AG10803 (cell line): ENCODE data around the gene SPATA17.

Source experiments
- DNase-seq: peaks from one replicate; pipeline ENCODE4 v3.0.0; 2010; ENCODE audit warnings: low read depth
- H3K4me3 ChIP-seq: 2 replicates; pipeline ENCODE4 v1.5.1; 2011; ENCODE audit warnings: mild to moderate bottlenecking, low read length, control low read depth
- TF ChIP-seq, protein P1 (sequence below): conservative IDR thresholded peaks from 2 replicates; pipeline ENCODE4 v1.5.1; 2011; ENCODE audit warnings: mild to moderate bottlenecking, low read length, control low read depth, inconsistent platforms

Gene SPATA17

GRCh38 chr1:217839161-217839560, 208.0 kb downstream of the SPATA17 start:
- TF ChIP-seq, protein P1, sequence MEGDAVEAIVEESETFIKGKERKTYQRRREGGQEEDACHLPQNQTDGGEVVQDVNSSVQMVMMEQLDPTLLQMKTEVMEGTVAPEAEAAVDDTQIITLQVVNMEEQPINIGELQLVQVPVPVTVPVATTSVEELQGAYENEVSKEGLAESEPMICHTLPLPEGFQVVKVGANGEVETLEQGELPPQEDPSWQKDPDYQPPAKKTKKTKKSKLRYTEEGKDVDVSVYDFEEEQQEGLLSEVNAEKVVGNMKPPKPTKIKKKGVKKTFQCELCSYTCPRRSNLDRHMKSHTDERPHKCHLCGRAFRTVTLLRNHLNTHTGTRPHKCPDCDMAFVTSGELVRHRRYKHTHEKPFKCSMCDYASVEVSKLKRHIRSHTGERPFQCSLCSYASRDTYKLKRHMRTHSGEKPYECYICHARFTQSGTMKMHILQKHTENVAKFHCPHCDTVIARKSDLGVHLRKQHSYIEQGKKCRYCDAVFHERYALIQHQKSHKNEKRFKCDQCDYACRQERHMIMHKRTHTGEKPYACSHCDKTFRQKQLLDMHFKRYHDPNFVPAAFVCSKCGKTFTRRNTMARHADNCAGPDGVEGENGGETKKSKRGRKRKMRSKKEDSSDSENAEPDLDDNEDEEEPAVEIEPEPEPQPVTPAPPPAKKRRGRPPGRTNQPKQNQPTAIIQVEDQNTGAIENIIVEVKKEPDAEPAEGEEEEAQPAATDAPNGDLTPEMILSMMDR, result no peak
- DNase-seq, result no peak
- no peak overlapping the region for H3K4me3 ChIP-seq

DNA sequence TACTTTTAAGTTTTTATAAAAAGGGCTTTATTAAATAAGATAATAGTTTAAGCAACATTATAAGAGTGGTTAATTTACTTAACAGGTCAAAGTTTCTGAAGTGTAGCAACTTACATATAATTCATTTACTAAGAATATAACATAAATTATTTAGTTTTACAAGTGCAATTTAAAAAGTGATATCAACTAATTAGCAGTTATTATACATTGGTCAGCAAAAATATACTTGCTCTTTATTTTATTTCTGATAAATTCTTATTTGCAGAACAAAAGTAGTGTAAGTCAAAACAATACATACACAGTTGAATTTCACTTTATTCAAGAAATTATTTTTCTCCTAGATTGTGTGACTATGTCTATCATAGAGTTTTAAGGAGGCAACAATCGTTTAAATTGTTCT, 215.6 kb downstream of the SPATA17 start:
- no peak overlapping the region for H3K4me3 ChIP-seq
- TF ChIP-seq, protein P1, result no peak
- DNase-seq, result no peak

DNA sequence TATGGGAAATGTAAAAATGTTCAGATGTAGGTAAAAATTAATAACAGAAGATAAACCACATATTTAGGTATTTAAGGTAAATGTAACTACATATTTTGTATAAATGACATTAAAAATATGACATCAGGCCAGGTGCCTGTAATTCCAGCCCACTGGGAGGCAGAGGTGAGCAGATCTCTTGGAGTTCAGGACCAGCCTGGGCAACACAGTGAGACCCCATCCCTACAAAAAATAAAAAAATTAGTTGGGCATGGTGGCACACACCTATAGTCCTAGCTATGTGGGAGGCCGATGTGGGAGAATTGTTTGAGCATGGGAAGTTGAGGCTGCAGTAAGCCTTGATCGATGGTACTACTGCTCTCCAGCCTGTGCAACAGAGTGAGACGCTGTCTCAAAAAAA, 216.5 kb downstream of the SPATA17 start:
- no peak for DNase-seq
- TF ChIP-seq, protein P1, result no peak
- no peak overlapping the region for H3K4me3 ChIP-seq

- no peak overlapping the region for H3K4me3 ChIP-seq
- TF ChIP-seq, protein P1, result no peak
- DNase-seq, result no peak
Observed at GRCh38 chr1:217856342-217857034, 225.3 kb downstream of the SPATA17 start.

DNA sequence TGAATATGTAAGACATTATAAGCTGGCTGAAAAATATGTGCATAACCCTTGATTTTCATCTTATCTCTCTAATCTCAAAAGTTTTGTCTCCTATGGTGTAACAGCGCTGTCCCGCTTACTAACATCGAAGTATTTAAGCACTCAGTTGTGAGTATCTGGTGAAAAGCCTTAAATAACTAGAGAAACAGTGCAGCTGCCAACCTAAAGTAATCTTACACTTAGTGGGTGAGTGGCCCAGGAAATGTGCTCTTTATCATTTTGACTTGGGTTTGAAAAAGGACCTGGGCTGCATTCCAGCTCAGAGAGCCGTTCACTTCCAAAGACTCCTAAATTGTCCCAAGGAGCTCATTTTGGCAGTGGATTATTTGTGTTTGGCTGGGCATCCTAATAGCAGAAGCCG, 225.9 kb downstream of the SPATA17 start:
- TF ChIP-seq, protein P1, result no peak
- H3K4me3 ChIP-seq, result no peak overlapping the region
- no peak for DNase-seq

- no peak for DNase-seq
- no peak overlapping the region for H3K4me3 ChIP-seq
- TF ChIP-seq, protein P1, result no peak
Observed at GRCh38 chr1:217861658-217862057, 230.5 kb downstream of the SPATA17 start.

- no peak for DNase-seq
- TF ChIP-seq, protein P1, result no peak
- H3K4me3 ChIP-seq, result no peak overlapping the region
Observed at GRCh38 chr1:217867446-217867995, 236.4 kb downstream of the SPATA17 start.
